ENCODE measurements around the gene LRRC75B.

The LRRC75B gene

DNA sequence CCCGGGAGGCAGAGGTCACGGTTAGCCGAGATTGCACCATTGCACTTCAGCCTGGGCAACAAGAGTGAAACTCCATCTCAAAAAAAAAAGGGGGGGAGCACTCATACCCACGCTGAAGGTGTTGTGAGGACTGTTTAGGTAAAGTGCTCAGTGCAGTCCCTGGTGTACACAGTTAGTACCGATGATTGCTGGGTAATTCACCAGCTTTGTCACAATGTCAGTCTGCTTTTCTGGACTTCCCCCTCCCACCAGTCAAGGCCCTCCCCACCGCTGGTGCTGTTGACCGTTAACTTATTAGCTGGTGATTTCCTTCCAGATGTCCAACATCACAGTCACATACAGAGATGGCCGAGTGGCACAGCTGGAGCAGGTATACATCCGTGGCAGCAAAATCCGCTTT lies 25.2 kb downstream of the LRRC75B start:
- Histone ChIP-seq H4K20me1 (ENCODE audit: insufficient read depth, low read length) (no peaks in the 10 kb centered on the region; the same call in 1 of the 2 replicates), H3K9ac (ENCODE audit: low read length) (no peak overlapping the region), H3K9me2 (ENCODE audit: low read depth, low read length) (no peaks in the 10 kb centered on the region), H3K27ac (ENCODE audit: low read depth, low read length, poor library complexity, severe bottlenecking) (no peak overlapping the region), H3K36me3 (ENCODE audit: insufficient read depth, low read length) (peaks cover 90% of the 10 kb centered on the region), H3K9me3 (ENCODE audit: low read length) (no peaks in the 10 kb centered on the region), H3F3A (ENCODE audit: insufficient read depth, low read length) (no peaks in the 10 kb centered on the region), H3K79me2 (ENCODE audit: insufficient read depth, low read length) (peaks cover 32% of the 10 kb centered on the region), H3K4me2 (ENCODE audit: low read length) (no peak overlapping the region), H2AFZ (ENCODE audit: low read length) (no peak overlapping the region), H3K4me1 (ENCODE audit: insufficient read depth, low read length, severe bottlenecking) (no peaks in the 10 kb centered on the region), H3K27me3 (ENCODE audit: insufficient read depth, low read length) (no peaks in the 10 kb centered on the region), H3K4me3 (ENCODE audit: low read depth, low read length, poor library complexity, severe bottlenecking) (no peak overlapping the region)
- TF ChIP-seq, protein P1, sequence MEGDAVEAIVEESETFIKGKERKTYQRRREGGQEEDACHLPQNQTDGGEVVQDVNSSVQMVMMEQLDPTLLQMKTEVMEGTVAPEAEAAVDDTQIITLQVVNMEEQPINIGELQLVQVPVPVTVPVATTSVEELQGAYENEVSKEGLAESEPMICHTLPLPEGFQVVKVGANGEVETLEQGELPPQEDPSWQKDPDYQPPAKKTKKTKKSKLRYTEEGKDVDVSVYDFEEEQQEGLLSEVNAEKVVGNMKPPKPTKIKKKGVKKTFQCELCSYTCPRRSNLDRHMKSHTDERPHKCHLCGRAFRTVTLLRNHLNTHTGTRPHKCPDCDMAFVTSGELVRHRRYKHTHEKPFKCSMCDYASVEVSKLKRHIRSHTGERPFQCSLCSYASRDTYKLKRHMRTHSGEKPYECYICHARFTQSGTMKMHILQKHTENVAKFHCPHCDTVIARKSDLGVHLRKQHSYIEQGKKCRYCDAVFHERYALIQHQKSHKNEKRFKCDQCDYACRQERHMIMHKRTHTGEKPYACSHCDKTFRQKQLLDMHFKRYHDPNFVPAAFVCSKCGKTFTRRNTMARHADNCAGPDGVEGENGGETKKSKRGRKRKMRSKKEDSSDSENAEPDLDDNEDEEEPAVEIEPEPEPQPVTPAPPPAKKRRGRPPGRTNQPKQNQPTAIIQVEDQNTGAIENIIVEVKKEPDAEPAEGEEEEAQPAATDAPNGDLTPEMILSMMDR (IDR thresholded peaks at IDR 0.05; ENCODE audit: low read length) = no peak
- no peak for TF ChIP-seq EZH2 (IDR thresholded peaks at IDR 0.05; ENCODE audit: borderline replicate concordance, low read length)

DNA sequence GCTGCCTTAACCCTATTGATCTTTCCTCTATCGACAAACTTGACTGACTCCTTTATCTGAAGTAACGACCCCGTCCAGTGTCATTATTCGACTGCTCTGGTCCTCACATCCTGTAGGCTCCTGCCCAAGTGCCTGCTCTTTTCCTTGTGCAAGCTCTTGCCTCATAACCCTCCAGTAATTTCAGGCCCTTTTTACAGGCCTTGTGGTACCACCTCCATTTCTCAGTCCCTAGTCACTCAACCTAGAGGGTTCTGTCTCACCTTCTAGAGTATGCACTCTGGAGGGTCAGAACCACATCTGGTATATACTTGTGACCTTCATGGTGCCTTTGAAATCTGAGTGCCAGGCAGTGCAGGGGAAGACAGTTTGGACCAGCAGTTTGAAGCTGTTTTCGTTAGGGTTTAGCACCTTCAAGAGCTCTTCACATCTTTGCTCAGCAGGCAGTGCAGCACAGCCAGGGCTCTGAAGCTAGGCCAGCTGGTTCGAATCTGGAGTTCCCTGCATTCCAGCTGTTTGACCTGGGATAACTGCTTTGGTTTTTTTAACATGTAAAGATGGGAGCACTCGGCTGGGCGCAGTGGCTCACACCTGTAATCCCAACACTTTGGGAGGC lies 25.9 kb downstream of the LRRC75B start:
- H2AFZ ChIP-seq (ENCODE audit: low read length) = no peak overlapping the region
- no peak overlapping the region for H3K9ac ChIP-seq (ENCODE audit: low read length)
- TF ChIP-seq, protein P1 (IDR thresholded peaks at IDR 0.05; ENCODE audit: low read length) = no peak
- no peak for TF ChIP-seq EZH2 (IDR thresholded peaks at IDR 0.05; ENCODE audit: borderline replicate concordance, low read length)
- no peaks in the 10 kb centered on the region for H3K9me3 ChIP-seq (ENCODE audit: low read length)
- no peaks in the 10 kb centered on the region for H3K9me2 ChIP-seq (ENCODE audit: low read depth, low read length)
- H3K4me3 ChIP-seq (ENCODE audit: low read depth, low read length, poor library complexity, severe bottlenecking) = no peak overlapping the region
- no peak overlapping the region for H3K27ac ChIP-seq (ENCODE audit: low read depth, low read length, poor library complexity, severe bottlenecking)
- H3K4me1 ChIP-seq (ENCODE audit: insufficient read depth, low read length, severe bottlenecking) = no peaks in the 10 kb centered on the region
- H3K79me2 ChIP-seq (ENCODE audit: insufficient read depth, low read length) = peaks cover 39% of the 10 kb centered on the region
- no peak overlapping the region for H3K4me2 ChIP-seq (ENCODE audit: low read length)
- H4K20me1 ChIP-seq (ENCODE audit: insufficient read depth, low read length) = no peaks in the 10 kb centered on the region; the same call in 1 of the 2 replicates
- H3F3A ChIP-seq (ENCODE audit: insufficient read depth, low read length) = no peaks in the 10 kb centered on the region
- peaks cover 87% of the 10 kb centered on the region for H3K36me3 ChIP-seq (ENCODE audit: insufficient read depth, low read length)
- H3K27me3 ChIP-seq (ENCODE audit: insufficient read depth, low read length) = no peaks in the 10 kb centered on the region

DNA sequence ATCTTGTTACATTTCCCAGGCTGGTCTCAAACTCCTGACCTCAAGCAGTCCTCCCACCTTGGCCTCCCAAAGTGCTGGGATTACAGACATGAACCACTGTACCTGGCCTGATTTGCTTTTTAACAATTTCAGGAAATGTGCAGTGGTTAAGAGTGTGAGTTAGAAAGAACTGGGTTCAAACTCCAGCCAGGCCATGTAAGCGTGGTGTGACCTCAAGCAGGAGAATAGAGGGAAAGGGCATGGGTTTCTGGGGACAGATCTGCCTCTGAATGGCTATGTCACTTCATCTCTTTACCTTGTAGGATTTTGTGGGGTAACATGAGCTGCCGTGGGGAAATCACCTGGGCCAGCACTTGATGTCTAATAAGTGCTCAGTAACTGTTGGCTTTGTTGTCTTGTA lies 27.8 kb downstream of the LRRC75B start:
- Histone ChIP-seq H3K4me3 (ENCODE audit: low read depth, low read length, poor library complexity, severe bottlenecking) (no peak overlapping the region), H3K27me3 (ENCODE audit: insufficient read depth, low read length) (no peaks in the 10 kb centered on the region), H3K9ac (ENCODE audit: low read length) (no peak overlapping the region), H4K20me1 (ENCODE audit: insufficient read depth, low read length) (no peaks in the 10 kb centered on the region; the same call in 1 of the 2 replicates), H3K79me2 (ENCODE audit: insufficient read depth, low read length) (peaks cover 51% of the 10 kb centered on the region), H3K27ac (ENCODE audit: low read depth, low read length, poor library complexity, severe bottlenecking) (no peak overlapping the region), H3K9me3 (ENCODE audit: low read length) (no peaks in the 10 kb centered on the region), H3K4me2 (ENCODE audit: low read length) (no peak overlapping the region), H3K9me2 (ENCODE audit: low read depth, low read length) (no peaks in the 10 kb centered on the region), H3K36me3 (ENCODE audit: insufficient read depth, low read length) (peaks cover 82% of the 10 kb centered on the region), H3K4me1 (ENCODE audit: insufficient read depth, low read length, severe bottlenecking) (no peaks in the 10 kb centered on the region), H2AFZ (ENCODE audit: low read length) (no peak overlapping the region), H3F3A (ENCODE audit: insufficient read depth, low read length) (no peaks in the 10 kb centered on the region)
- TF ChIP-seq, protein P1 (IDR thresholded peaks at IDR 0.05; ENCODE audit: low read length) = no peak
- TF ChIP-seq EZH2 (IDR thresholded peaks at IDR 0.05; ENCODE audit: borderline replicate concordance, low read length) = no peak
